T-helper 22 cell (primary cell): Measurements from ENCODE around the gene SRSF2.
"Not testable (repeated sequence)": the region's sequence is repeated elsewhere in the genome, so short reads cannot be mapped to it uniquely, and the experiment has no call there.

Source experiments
- DNase-seq: peaks from one replicate; pipeline ENCODE4 v3.0.0-alpha.2; 2020; ENCODE audit warnings: low read depth

SRSF2 gene

GRCh38 chr17:76737676-76738467, 741 bp upstream of the SRSF2 start, which contains the start of gene MFSD11:
MFSD11 (plus strand) TSS chr17:76738119; CDS start chr17:76738353, 234 bp downstream.
- peak; percentile 88 for DNase-seq

DNA sequence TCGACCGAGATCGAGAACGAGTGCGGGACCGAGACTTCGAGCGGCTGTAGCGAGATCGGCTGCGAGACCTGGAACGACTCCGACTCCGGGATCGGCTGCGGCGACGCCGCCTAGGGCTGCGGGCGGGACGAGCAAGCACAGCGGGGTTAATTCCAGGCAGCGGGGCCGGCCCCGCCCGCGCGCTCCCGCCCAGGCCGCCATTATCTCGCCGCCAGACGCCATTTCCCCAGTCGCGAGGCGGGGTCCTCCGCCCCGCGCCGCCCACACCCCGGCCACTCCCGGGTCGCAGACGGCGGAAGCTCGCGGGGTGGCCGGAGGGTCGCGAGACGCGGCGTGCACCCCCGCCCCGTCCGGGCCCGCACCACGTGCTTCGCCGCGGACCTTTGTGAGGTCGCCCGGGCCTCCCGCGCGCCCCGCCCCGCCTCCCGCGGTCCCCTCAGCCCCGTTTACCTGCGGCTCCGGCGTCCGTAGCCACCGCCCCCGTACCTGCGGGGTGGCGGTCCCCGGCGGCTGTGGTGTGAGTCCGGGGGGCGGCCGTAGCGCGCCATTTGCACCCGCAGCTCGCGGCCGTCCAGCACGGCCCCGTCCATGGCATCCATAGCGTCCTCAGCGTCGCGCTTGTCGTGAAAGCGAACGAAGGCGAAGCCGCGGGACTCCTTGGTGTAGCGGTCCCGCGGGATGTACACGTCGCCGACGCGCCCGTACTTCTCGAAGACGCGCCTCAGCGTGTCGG, 616 bp downstream of the SRSF2 start:
- peak; percentile 49 for DNase-seq

DNA sequence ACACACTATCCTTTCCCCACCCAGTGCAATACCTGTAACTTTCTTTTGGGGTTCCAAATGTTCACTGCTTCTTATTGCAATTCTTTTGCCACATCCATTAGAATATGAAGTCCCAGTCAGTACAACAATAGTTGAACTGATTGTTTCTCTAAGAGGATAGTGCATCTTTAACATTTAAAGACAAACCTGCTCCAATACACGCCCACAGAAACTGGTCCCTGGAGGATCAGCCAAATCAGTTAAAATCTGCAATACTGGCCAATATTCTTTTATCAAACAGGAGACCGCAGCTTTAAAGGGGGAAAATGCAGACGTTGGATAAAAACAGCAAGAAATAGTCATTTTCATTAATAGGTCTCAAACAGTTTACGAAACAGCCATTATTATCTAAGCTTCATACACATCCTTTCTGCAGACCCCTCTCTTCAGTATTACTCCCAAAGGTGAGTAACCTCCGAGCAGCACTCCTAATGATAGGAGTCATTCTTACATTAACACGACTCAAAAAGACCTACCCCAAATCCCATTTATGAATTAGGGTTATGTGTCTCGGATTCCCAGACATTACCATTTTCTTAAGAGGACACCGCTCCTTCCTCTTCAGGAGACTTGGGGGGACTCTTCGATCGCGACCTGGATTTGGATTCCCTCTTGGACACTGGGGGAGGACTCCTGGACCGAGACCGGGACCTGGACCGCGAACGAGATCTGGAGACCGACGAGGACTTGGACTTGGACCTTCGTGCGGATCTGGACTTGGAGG, 1.4 kb downstream of the SRSF2 start:
- DNase-seq, result no peak

DNA sequence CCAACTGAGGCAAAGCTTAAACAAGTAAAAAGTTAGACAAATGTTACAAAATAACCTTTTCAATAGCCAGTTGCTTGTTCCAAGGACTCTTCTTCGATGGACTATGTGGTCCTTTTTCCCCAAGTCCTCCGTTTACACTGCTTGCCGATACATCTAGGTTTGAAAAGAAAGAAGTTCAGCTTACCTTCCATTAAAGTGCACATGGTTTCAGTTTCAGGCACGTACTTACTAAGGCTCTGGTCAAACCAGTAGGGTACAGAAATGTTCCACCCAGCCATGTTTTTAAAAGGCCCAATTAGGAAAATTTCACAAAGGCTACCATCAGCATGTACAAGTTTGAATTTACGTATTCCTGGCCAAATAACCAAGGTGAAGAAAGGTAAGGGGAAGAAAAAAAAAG, 2.1 kb downstream of the SRSF2 start:
- DNase-seq, result no peak

GRCh38 chr17:76734080-76734840, 2.9 kb downstream of the SRSF2 start:
- no peak for DNase-seq

GRCh38 chr17:76733618-76733957, 3.5 kb downstream of the SRSF2 start:
- no peak for DNase-seq

- no peak for DNase-seq
Measured at GRCh38 chr17:76732734-76733617, 4.2 kb downstream of the SRSF2 start.

GRCh38 chr17:76731800-76732733, 5.1 kb downstream of the SRSF2 start:
- not testable (repeated sequence) for DNase-seq

DNA sequence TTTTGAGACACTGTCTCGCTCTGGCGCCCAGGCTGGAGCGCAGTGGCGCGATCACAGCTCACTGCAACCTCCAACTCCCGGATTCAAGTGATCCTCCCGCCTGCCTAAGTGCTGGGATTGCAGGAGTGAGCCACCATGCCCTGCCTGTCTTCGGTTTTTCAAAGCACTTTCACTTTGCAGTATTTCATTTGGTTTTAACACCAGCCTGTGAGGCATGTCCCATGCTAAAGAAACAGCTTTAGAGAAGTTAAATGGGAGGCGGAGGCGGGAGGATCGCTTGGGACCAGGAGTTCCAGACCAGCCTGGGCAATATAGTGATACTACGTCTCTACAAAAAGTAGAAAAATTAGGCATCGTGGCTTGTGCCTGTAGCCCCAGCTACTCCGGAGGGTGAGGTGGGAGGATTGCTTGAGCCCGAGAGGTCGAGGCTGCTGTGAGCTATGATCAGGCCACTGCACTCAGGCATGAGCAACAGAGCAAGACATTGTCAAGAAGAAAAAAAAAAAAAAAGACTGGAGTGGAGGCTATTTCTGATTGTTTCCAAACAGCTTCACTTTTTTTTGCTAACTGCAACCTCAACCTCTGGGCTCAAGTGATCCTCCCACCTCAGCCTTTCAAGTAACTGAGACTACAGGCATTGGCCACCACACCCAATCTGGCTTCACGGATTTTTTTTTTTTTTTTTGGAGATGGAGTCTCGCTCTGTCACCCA, 9.2 kb downstream of the SRSF2 start:
- DNase-seq, result no peak

- DNase-seq, result peak; percentile 94
Measured at GRCh38 chr17:76726776-76727718, 10.1 kb downstream of the SRSF2 start, which contains the start of gene METTL23. METTL23 (plus strand) TSS chr17:76726839; CDS start chr17:76729711, 2,872 bp downstream.

DNA sequence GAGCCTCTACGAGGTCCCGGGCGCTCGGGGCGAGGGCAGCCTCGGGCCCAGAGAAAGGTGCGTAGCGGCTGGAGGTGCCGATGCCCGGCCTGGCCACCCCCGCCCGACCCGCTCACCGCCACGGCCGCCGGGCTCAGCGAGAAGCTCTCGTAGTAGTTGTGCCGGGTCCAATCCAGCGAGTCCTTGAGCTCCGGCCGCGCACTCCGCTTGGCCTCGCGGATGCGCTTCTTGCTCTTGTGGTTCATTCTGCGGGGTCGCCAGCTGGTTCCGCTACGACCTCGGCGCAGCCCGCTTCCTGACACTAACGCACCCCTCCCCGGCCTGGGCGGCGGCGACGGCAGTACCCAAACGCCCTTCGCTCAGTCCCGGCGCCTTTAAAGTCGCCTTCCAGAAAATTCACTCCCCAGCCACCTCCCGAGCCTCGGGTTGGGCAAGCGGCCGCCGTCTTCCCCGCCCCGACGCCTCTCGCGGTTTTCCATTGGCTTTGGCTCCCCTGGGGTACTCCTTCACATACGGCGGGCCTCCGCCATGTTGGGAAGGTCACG, 10.8 kb downstream of the SRSF2 start, which contains the start of gene JMJD6:
Gene JMJD6 (minus strand): TSS at position 376 of the 545 bp plus-strand sequence. CDS start 131 bp downstream, at position 245.
- no peak for DNase-seq

DNA sequence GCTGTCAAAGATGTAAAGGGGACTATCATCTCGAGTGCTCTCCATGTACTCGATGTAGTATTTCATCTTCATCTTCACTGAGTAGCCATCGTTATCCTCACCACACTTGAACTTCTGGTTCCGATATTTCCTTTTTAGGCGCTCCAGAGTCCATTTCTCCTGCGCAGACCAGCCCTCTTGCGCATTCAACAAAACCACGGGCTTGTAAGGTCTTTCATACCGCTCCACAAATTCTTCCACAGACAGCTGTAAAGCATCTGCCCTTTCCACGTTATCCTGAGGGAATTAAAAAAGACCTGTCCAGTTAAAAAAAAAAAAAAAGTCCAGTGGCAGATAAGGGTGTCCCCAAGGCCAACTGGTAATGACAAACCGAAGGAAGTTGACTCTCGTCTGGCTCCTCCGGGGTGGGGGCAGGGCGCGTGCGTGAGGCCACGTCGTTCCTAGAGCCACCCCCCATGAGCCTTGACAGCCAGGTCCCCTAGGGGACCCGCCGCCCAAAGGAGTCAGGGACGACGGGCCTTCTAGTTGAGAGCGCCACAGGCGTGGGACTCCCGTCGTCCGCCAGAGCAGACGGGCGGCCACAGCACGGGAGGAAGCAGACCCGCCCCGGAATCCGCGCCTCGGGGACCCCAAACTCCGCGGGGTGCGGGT, 11.4 kb downstream of the SRSF2 start:
- peak; percentile 53 for DNase-seq

DNA sequence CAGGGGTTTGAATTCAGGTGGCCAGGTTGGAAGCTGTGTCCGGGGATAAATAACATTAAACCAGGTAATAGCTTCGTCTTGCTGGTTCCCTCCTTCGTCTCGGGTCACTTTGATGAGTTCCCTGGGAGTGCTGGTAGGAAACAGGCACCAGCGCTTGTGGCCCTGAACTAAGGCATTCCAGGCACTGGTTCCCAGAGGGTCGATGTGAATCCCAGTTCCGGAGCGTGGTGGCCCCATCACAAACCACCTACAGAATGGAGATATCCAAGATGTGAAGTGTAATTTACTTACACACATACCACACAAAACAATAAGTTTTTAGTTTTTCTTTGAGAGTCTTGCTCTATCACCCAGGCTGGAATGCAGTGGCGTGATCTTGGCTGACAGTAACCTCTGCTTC, 13.3 kb downstream of the SRSF2 start:
- DNase-seq, result no peak

- not testable (repeated sequence) for DNase-seq
Measured at GRCh38 chr17:76722977-76723376, 14.2 kb downstream of the SRSF2 start.

- DNase-seq, result no peak
Measured at GRCh38 chr17:76722279-76722678, 14.9 kb downstream of the SRSF2 start.

- no peak for DNase-seq
Measured at GRCh38 chr17:76721463-76721862, 15.7 kb downstream of the SRSF2 start.

GRCh38 chr17:76720941-76721340, 16.2 kb downstream of the SRSF2 start:
- no peak for DNase-seq
